Subcutaneous abdominal adipose tissue (tissue), 5 donors: ENCODE results near the gene GPR68.

Experiments
- H3K27ac ChIP-seq: one replicate; pipeline ENCODE4 v1.7.0; 2013; ENCODE audit warnings: low read depth, mild to moderate bottlenecking, inconsistent platforms, low read length, moderate library complexity
- H3K27me3 ChIP-seq, 5 donors: one replicate each; pipeline ENCODE4 v1.7.0; 2013; ENCODE audit warnings: low read length in 5 of 5, inconsistent platforms in 1 of 5; ENCODE audit not compliant: control insufficient read depth in 5 of 5, insufficient read depth in 4 of 5
- H3K36me3 ChIP-seq, 5 donors: one replicate each; pipeline ENCODE4 v1.7.0; 2013; ENCODE audit warnings: low read length in 5 of 5; ENCODE audit not compliant: control insufficient read depth in 5 of 5, insufficient read depth in 5 of 5
- H3K4me1 ChIP-seq, 5 donors: one replicate each; pipeline ENCODE4 v1.7.0; 2013; ENCODE audit warnings: low read length in 5 of 5, mild to moderate bottlenecking in 3 of 5, moderate library complexity in 1 of 5; ENCODE audit not compliant: control insufficient read depth in 5 of 5, insufficient read depth in 5 of 5
- H3K4me3 ChIP-seq, 5 donors: one replicate each; pipeline ENCODE4 v1.7.0; 2013; ENCODE audit warnings: low read length in 5 of 5, low read depth in 1 of 5
- H3K9ac ChIP-seq, 5 donors: one replicate each; pipeline ENCODE4 v1.7.0; 2013; ENCODE audit warnings: low read length in 5 of 5, mild to moderate bottlenecking in 4 of 5, moderate library complexity in 3 of 5
- H3K9me3 ChIP-seq, 5 donors: one replicate each; pipeline ENCODE4 v1.7.0; 2013; ENCODE audit warnings: low read length in 5 of 5; ENCODE audit not compliant: control insufficient read depth in 5 of 5
- donor health status: healthy.
- donor health status: healthy.
- donor health status: healthy.
- donor health status: healthy.
- donor health status: healthy.

The GPR68 gene

GRCh38 chr14:91244501-91244901 lies at the start of gene GPR68:
Gene GPR68 (minus strand): TSS chr14:91244704. CDS start chr14:91235050, 9,654 bp downstream.
- no peaks in the 10 kb centered on the region for H3K36me3 ChIP-seq
- no peak within 1 kb of the TSS for H3K9ac ChIP-seq
- H3K9me3 ChIP-seq, result peaks cover 0 to 3% (median 0%) of the 10 kb centered on the region in 5 donors
- H3K4me1 ChIP-seq, result peaks cover 0 to 25% (median 19%) of the 10 kb centered on the region in 5 donors
- peaks cover 0 to 11% (median 4%) of the 10 kb centered on the region in 5 donors for H3K27me3 ChIP-seq
- peak within 1 kb of the TSS in 2 of 5 donors; percentile 6 to 18 for H3K4me3 ChIP-seq
- H3K27ac ChIP-seq, result no peak within 1 kb of the TSS

- Histone ChIP-seq H3K9me3 (no peaks in the 10 kb centered on the region), H3K4me1 (no peaks in the 10 kb centered on the region), H3K9ac (no peak overlapping the region), H3K36me3 (peaks cover 0 to 70% (median 40%) of the 10 kb centered on the region in 5 donors), H3K27me3 (no peaks in the 10 kb centered on the region), H3K4me3 (no peak overlapping the region), H3K27ac (no peak overlapping the region)
Observed at GRCh38 chr14:91294153-91294552, 49.6 kb upstream of the GPR68 start.

- no peak overlapping the region for H3K4me3 ChIP-seq
- no peak overlapping the region for H3K27ac ChIP-seq
- no peaks in the 10 kb centered on the region for H3K27me3 ChIP-seq
- no peak overlapping the region for H3K9ac ChIP-seq
- H3K4me1 ChIP-seq, result no peaks in the 10 kb centered on the region
- peaks cover 0 to 75% (median 44%) of the 10 kb centered on the region in 5 donors for H3K36me3 ChIP-seq
- H3K9me3 ChIP-seq, result no peaks in the 10 kb centered on the region
Observed at GRCh38 chr14:91293281-91293680, 48.8 kb upstream of the GPR68 start.

- Histone ChIP-seq H3K27ac (no peak overlapping the region), H3K4me3 (no peak overlapping the region), H3K4me1 (no peaks in the 10 kb centered on the region), H3K27me3 (no peaks in the 10 kb centered on the region), H3K36me3 (peaks cover 0 to 81% (median 51%) of the 10 kb centered on the region in 5 donors), H3K9ac (no peak overlapping the region), H3K9me3 (no peaks in the 10 kb centered on the region)
Observed at GRCh38 chr14:91292491-91292890, 48.0 kb upstream of the GPR68 start.

GRCh38 chr14:91291786-91292405 lies 47.4 kb upstream of the GPR68 start:
- H3K9ac ChIP-seq, result no peak overlapping the region
- no peaks in the 10 kb centered on the region for H3K4me1 ChIP-seq
- peaks cover 0 to 78% (median 48%) of the 10 kb centered on the region in 5 donors for H3K36me3 ChIP-seq
- H3K27me3 ChIP-seq, result no peaks in the 10 kb centered on the region
- no peaks in the 10 kb centered on the region for H3K9me3 ChIP-seq
- H3K4me3 ChIP-seq, result no peak overlapping the region
- H3K27ac ChIP-seq, result no peak overlapping the region

GRCh38 chr14:91290986-91291385 lies 46.5 kb upstream of the GPR68 start:
- Histone ChIP-seq H3K36me3 (peaks cover 0 to 69% (median 39%) of the 10 kb centered on the region in 5 donors), H3K27ac (no peak overlapping the region), H3K4me1 (no peaks in the 10 kb centered on the region), H3K27me3 (no peaks in the 10 kb centered on the region), H3K4me3 (no peak overlapping the region), H3K9me3 (no peaks in the 10 kb centered on the region), H3K9ac (no peak overlapping the region)

GRCh38 chr14:91289464-91289863 lies 45.0 kb upstream of the GPR68 start:
- Histone ChIP-seq H3K4me3 (no peak overlapping the region), H3K9ac (no peak overlapping the region), H3K36me3 (peaks cover 0 to 70% (median 43%) of the 10 kb centered on the region in 5 donors), H3K27ac (no peak overlapping the region), H3K27me3 (no peaks in the 10 kb centered on the region), H3K4me1 (no peaks in the 10 kb centered on the region), H3K9me3 (no peaks in the 10 kb centered on the region)

- peaks cover 0 to 67% (median 44%) of the 10 kb centered on the region in 5 donors for H3K36me3 ChIP-seq
Observed at GRCh38 chr14:91288876-91289275, 44.4 kb upstream of the GPR68 start.

GRCh38 chr14:91286530-91286937 lies 42.0 kb upstream of the GPR68 start:
- Histone ChIP-seq H3K9ac (no peak overlapping the region), H3K4me1 (no peaks in the 10 kb centered on the region), H3K9me3 (no peaks in the 10 kb centered on the region), H3K36me3 (peaks cover 0 to 62% (median 49%) of the 10 kb centered on the region in 5 donors), H3K27me3 (no peaks in the 10 kb centered on the region), H3K27ac (no peak overlapping the region), H3K4me3 (no peak overlapping the region)

More at GRCh38 chr14:91288876-91289275, 44.4 kb upstream of the GPR68 start:
- Histone ChIP-seq H3K9ac (no peak overlapping the region), H3K27me3 (no peaks in the 10 kb centered on the region), H3K9me3 (no peaks in the 10 kb centered on the region), H3K27ac (no peak overlapping the region), H3K4me3 (no peak overlapping the region), H3K4me1 (no peaks in the 10 kb centered on the region)

GRCh38 chr14:91284791-91285548 lies 40.5 kb upstream of the GPR68 start:
- H3K27ac ChIP-seq, result no peak overlapping the region
- H3K4me3 ChIP-seq, result no peak overlapping the region
- H3K36me3 ChIP-seq, result peaks cover 0 to 69% (median 45%) of the 10 kb centered on the region in 5 donors

More at GRCh38 chr14:91284791-91285548, 40.5 kb upstream of the GPR68 start:
- H3K27me3 ChIP-seq, result no peaks in the 10 kb centered on the region
- H3K4me1 ChIP-seq, result no peaks in the 10 kb centered on the region
- H3K9me3 ChIP-seq, result no peaks in the 10 kb centered on the region
- H3K9ac ChIP-seq, result no peak overlapping the region
